ENCODE measurements around the gene ODF2. TPM values are rescaled to one million over a fixed set of nuclear protein-coding genes. Genes with fewer than 3 reads are reported as not detected.

The ODF2 gene
- total and polyA plus RNA-seq, 2 experiments from 2014 or later = 17.5 to 26.9 TPM

- no peak overlapping the region for H3K4me3 ChIP-seq
- no peak for ATAC-seq
These were observed 16.5 kb upstream of the ODF2 start for GRCh38 chr9:128439273-128439672.

More at GRCh38 chr9:128439273-128439672, 16.5 kb upstream of the ODF2 start:
- no peaks in the 10 kb centered on the region for H3K36me3 ChIP-seq (ENCODE audit: insufficient read depth)
- H3K9me2 ChIP-seq (ENCODE audit: insufficient read depth) = no peaks in the 10 kb centered on the region
- Mint-ChIP-seq H3K27me3 (ENCODE audit: insufficient read depth, low read depth, poor library complexity) (peaks cover 3% of the 10 kb centered on the region), H3K27ac (no peak overlapping the region), H3K36me3 (ENCODE audit: low read depth) (no peaks in the 10 kb centered on the region), H3K4me1 (peaks cover 3% of the 10 kb centered on the region; the same call in 1 of the 3 replicates), H3K4me3 (no peak overlapping the region), H3K9me3 (no peaks in the 10 kb centered on the region)
- no peak for DNase-seq (ENCODE audit: low spot score)
- H3K27ac ChIP-seq (ENCODE audit: low read depth) = no peak overlapping the region
- H3K4me1 ChIP-seq (ENCODE audit: insufficient read depth) = no peaks in the 10 kb centered on the region
- H4K20me1 ChIP-seq (replicated peaks; ENCODE audit: insufficient read depth) = no peaks in the 10 kb centered on the region
- 0 out of 2 replicates have a peak, but pooled peaks cover 8% of the 10 kb centered on the region for H3F3A ChIP-seq (replicated peaks; ENCODE audit: low read depth)
- no peaks in the 10 kb centered on the region for H3K79me2 ChIP-seq (replicated peaks; ENCODE audit: insufficient read depth)
- H3K4me2 ChIP-seq = no peak overlapping the region
- no peak for TF ChIP-seq NANOG (IDR thresholded peaks at IDR 0.05; ENCODE audit: borderline replicate concordance)
- no peak for TF ChIP-seq CTCF (conservative IDR thresholded peaks at IDR 0.05; ENCODE audit: low read depth in 2 of 2)
- no peak for TF ChIP-seq ZNF331 (CRISPR knock-in tag; IDR thresholded peaks at IDR 0.05; ENCODE audit: low read depth)
- TF ChIP-seq ZNF114 (CRISPR knock-in tag; IDR thresholded peaks at IDR 0.05) = no peak
- TF ChIP-seq POLR2AphosphoS5 (IDR thresholded peaks at IDR 0.05; ENCODE audit: low read depth) = no peak
- no peak for TF ChIP-seq ZNF462 (CRISPR knock-in tag; IDR thresholded peaks at IDR 0.05)
- TF ChIP-seq ETS1 (IDR thresholded peaks at IDR 0.05) = no peak
- no peaks in the 10 kb centered on the region for H3K27me3 ChIP-seq (ENCODE audit: insufficient read depth)
- peak overlapping the region; percentile 94 for H2AFZ ChIP-seq

All from GM23338 (cell line).